Measurements from ENCODE around the gene FLNB.
A peak's percentile ranks its signal among the peaks of the same experiment; 100 is the strongest.
"Not testable (repeated sequence)": the region's sequence is repeated elsewhere in the genome, so short reads cannot be mapped to it uniquely, and the experiment has no call there.

Gene FLNB

GRCh38 chr3:57986261-57986660 is 22.0 kb upstream of the FLNB start:
- WGBS, 2 donors (ENCODE audit: extremely low coverage in 2 of 2, insufficient read length in 2 of 2, insufficient replicate concordance in 1 of 2) = no CpG with 5 or more reads among the region's 4 CpGs
- H3K4me3 ChIP-seq (ENCODE audit: low read length in 2 of 2) = no peak overlapping the region
- no peak overlapping the region for H2AFZ ChIP-seq (ENCODE audit: low read length)
- H3K9ac ChIP-seq (ENCODE audit: low read depth, low read length, poor library complexity) = no peak overlapping the region
- H2BK5ac ChIP-seq (ENCODE audit: low read length) = no peak overlapping the region
- H3K4ac ChIP-seq (ENCODE audit: low read length) = no peak overlapping the region
- H4K8ac ChIP-seq (ENCODE audit: low read depth, low read length) = no peak overlapping the region
- no peak overlapping the region for H3K27ac ChIP-seq (replicated peaks; ENCODE audit: low read length)
- H3K4me1 ChIP-seq (ENCODE audit: control insufficient read depth in 2 of 2, insufficient read depth in 1 of 2, low read depth in 1 of 2, low read length in 2 of 2) = peaks cover 0 to 4% of the 10 kb centered on the region in 2 donors
- H3K27me3 ChIP-seq (ENCODE audit: control insufficient read depth in 3 of 3, insufficient read depth in 3 of 3, low read depth in 1 of 3, low read length in 3 of 3) = peaks cover 0 to 4% (median 0%) of the 10 kb centered on the region in 3 experiments
- H3K14ac ChIP-seq (ENCODE audit: low read length) = no peak overlapping the region
- H2AK5ac ChIP-seq (ENCODE audit: low read depth, low read length) = peak overlapping the region; percentile 3
- H2BK15ac ChIP-seq (ENCODE audit: low read length) = no peak overlapping the region
- no peak overlapping the region for H2BK12ac ChIP-seq (ENCODE audit: low read length)
- H3K9me3 ChIP-seq (replicated peaks in 1 of 2; ENCODE audit: control insufficient read depth in 2 of 2, insufficient read depth in 1 of 2, low read depth in 1 of 2, low read length in 2 of 2) = no peaks in the 10 kb centered on the region
- no peak overlapping the region for H3K18ac ChIP-seq (ENCODE audit: low read length)
- H3K23ac ChIP-seq (ENCODE audit: low read depth, low read length, poor library complexity) = no peak overlapping the region
- H2BK120ac ChIP-seq (ENCODE audit: low read depth, low read length) = no peak overlapping the region
- no peaks in the 10 kb centered on the region for H3K36me3 ChIP-seq (replicated peaks in 1 of 2; ENCODE audit: control insufficient read depth in 2 of 2, insufficient read depth in 2 of 2, low read length in 2 of 2)
- H3K4me2 ChIP-seq (ENCODE audit: insufficient read depth, low read length, poor library complexity, severe bottlenecking) = no peak overlapping the region
- no peak overlapping the region for H4K91ac ChIP-seq (ENCODE audit: low read depth, low read length, poor library complexity)
- no peaks in the 10 kb centered on the region for H3K79me1 ChIP-seq (ENCODE audit: low read depth, low read length)
- DNase-seq (ENCODE audit: low spot score) = no peak

DNA sequence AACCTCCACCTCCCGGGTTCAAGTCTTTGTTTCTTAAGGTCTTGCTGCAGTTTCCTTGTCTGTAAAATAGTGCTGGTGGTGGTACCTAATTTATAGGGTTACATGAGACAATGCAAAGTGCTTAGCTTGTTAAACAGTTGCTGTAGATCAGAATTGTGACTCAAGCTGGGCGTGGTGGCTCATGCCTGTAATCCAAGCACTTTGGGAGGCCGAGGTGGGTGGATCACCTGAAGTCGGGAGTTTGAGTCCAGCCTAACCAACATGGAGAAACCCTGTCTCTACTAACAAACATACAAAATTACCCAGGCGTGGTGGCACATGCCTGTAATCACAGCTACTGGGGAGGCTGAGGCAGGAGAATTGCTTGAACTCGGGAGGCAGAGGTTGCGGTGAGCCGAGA is 19.0 kb upstream of the FLNB start:
- H3K36me3 ChIP-seq (replicated peaks in 1 of 2; ENCODE audit: control insufficient read depth in 2 of 2, insufficient read depth in 2 of 2, low read length in 2 of 2); H3K23ac ChIP-seq (ENCODE audit: low read depth, low read length, poor library complexity); H2BK15ac ChIP-seq (ENCODE audit: low read length); H3K79me1 ChIP-seq (ENCODE audit: low read depth, low read length); H3K27me3 ChIP-seq (ENCODE audit: control insufficient read depth in 3 of 3, insufficient read depth in 3 of 3, low read depth in 1 of 3, low read length in 3 of 3); H3K4ac ChIP-seq (ENCODE audit: low read length); H2BK120ac ChIP-seq (ENCODE audit: low read depth, low read length); H4K8ac ChIP-seq (ENCODE audit: low read depth, low read length); H3K9me3 ChIP-seq (replicated peaks in 1 of 2; ENCODE audit: control insufficient read depth in 2 of 2, insufficient read depth in 1 of 2, low read depth in 1 of 2, low read length in 2 of 2); H2AK5ac ChIP-seq (ENCODE audit: low read depth, low read length); H3K18ac ChIP-seq (ENCODE audit: low read length); H2BK5ac ChIP-seq (ENCODE audit: low read length); H3K4me1 ChIP-seq (ENCODE audit: control insufficient read depth in 2 of 2, insufficient read depth in 1 of 2, low read depth in 1 of 2, low read length in 2 of 2); H3K4me2 ChIP-seq (ENCODE audit: insufficient read depth, low read length, poor library complexity, severe bottlenecking); H3K9ac ChIP-seq (ENCODE audit: low read depth, low read length, poor library complexity); H2BK12ac ChIP-seq (ENCODE audit: low read length); H4K91ac ChIP-seq (ENCODE audit: low read depth, low read length, poor library complexity); H2AFZ ChIP-seq (ENCODE audit: low read length); H3K27ac ChIP-seq (replicated peaks; ENCODE audit: low read length); H3K4me3 ChIP-seq (ENCODE audit: low read length in 2 of 2); DNase-seq (ENCODE audit: low spot score); H3K14ac ChIP-seq (ENCODE audit: low read length): not testable (repeated sequence)
- WGBS, 2 donors (ENCODE audit: extremely low coverage in 2 of 2, insufficient read length in 2 of 2, insufficient replicate concordance in 1 of 2) = no CpG with 5 or more reads among the region's 8 CpGs

GRCh38 chr3:57989646-57990045 is 18.6 kb upstream of the FLNB start:
- no peak overlapping the region for H3K9ac ChIP-seq (ENCODE audit: low read depth, low read length, poor library complexity)
- no peak overlapping the region for H4K8ac ChIP-seq (ENCODE audit: low read depth, low read length)
- H3K4me1 ChIP-seq (ENCODE audit: control insufficient read depth in 2 of 2, insufficient read depth in 1 of 2, low read depth in 1 of 2, low read length in 2 of 2) = no peaks in the 10 kb centered on the region
- H3K9me3 ChIP-seq (replicated peaks in 1 of 2; ENCODE audit: control insufficient read depth in 2 of 2, insufficient read depth in 1 of 2, low read depth in 1 of 2, low read length in 2 of 2) = no peaks in the 10 kb centered on the region
- no peak overlapping the region for H2AFZ ChIP-seq (ENCODE audit: low read length)
- H2BK15ac ChIP-seq (ENCODE audit: low read length) = no peak overlapping the region
- peak overlapping the region; percentile 97 for H3K14ac ChIP-seq (ENCODE audit: low read length)
- no peaks in the 10 kb centered on the region for H3K36me3 ChIP-seq (replicated peaks in 1 of 2; ENCODE audit: control insufficient read depth in 2 of 2, insufficient read depth in 2 of 2, low read length in 2 of 2)
- no peak overlapping the region for H2BK12ac ChIP-seq (ENCODE audit: low read length)
- H4K91ac ChIP-seq (ENCODE audit: low read depth, low read length, poor library complexity) = no peak overlapping the region
- no peaks in the 10 kb centered on the region for H3K79me1 ChIP-seq (ENCODE audit: low read depth, low read length)
- no peak overlapping the region for H2BK5ac ChIP-seq (ENCODE audit: low read length)
- H3K18ac ChIP-seq (ENCODE audit: low read length) = no peak overlapping the region
- DNase-seq (ENCODE audit: low spot score) = no peak
- H3K23ac ChIP-seq (ENCODE audit: low read depth, low read length, poor library complexity) = no peak overlapping the region
- no CpG with 5 or more reads among the region's 1 CpG for WGBS, 2 donors (ENCODE audit: extremely low coverage in 2 of 2, insufficient read length in 2 of 2, insufficient replicate concordance in 1 of 2)
- H3K27me3 ChIP-seq (ENCODE audit: control insufficient read depth in 3 of 3, insufficient read depth in 3 of 3, low read depth in 1 of 3, low read length in 3 of 3) = peaks cover 0 to 4% (median 0%) of the 10 kb centered on the region in 3 experiments
- H2AK5ac ChIP-seq (ENCODE audit: low read depth, low read length) = no peak overlapping the region
- H3K27ac ChIP-seq (replicated peaks; ENCODE audit: low read length) = no peak overlapping the region
- H3K4ac ChIP-seq (ENCODE audit: low read length) = no peak overlapping the region
- no peak overlapping the region for H3K4me2 ChIP-seq (ENCODE audit: insufficient read depth, low read length, poor library complexity, severe bottlenecking)
- no peak overlapping the region for H2BK120ac ChIP-seq (ENCODE audit: low read depth, low read length)
- H3K4me3 ChIP-seq (ENCODE audit: low read length in 2 of 2) = no peak overlapping the region

DNA sequence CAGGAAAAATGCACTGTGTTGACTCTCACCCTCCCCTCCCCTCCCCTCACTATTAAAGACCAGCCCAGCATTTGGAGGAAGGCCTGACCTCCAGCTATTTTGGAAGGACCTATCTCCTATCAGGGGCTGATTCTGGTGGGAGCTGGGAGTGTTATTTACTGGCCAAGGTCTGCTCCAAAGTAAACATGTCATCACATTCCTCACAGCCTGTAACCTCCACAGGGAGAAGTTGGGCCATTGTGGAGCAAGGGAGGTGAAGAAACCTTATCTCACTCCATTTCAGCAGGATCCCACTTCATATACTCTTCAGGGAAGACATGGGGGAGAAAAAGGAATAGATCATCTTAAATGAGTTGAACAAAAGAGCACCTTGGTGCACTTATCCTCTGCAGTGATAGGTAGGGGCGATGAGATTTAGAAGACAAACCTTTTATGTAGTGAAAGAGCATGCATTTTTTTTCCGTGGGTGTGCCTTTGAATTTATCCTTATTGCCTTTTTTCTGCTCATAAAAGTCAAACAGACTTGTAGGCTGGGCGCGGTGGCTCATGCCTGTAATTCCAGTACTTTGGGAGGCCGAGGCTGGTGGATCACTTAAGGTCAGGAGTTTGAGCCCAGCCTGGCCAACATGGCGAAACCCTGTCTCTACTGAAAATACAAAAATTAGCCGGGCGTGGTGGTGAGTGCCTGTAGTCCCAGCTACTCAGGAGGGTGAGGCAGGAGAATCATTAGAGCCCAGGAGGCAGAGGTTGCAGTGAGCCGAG is 15.6 kb upstream of the FLNB start:
- no peak overlapping the region for H2BK5ac ChIP-seq (ENCODE audit: low read length)
- no peak overlapping the region for H3K4me3 ChIP-seq (ENCODE audit: low read length in 2 of 2)
- no peak overlapping the region for H3K23ac ChIP-seq (ENCODE audit: low read depth, low read length, poor library complexity)
- no CpG with 5 or more reads among the region's 9 CpGs for WGBS, 2 donors (ENCODE audit: extremely low coverage in 2 of 2, insufficient read length in 2 of 2, insufficient replicate concordance in 1 of 2)
- H3K4ac ChIP-seq (ENCODE audit: low read length) = no peak overlapping the region
- no peak overlapping the region for H2BK15ac ChIP-seq (ENCODE audit: low read length)
- H3K18ac ChIP-seq (ENCODE audit: low read length) = no peak overlapping the region
- H2BK120ac ChIP-seq (ENCODE audit: low read depth, low read length) = no peak overlapping the region
- no peaks in the 10 kb centered on the region for H3K79me1 ChIP-seq (ENCODE audit: low read depth, low read length)
- no peak overlapping the region for H4K91ac ChIP-seq (ENCODE audit: low read depth, low read length, poor library complexity)
- no peak for DNase-seq (ENCODE audit: low spot score)
- no peak overlapping the region for H2AK5ac ChIP-seq (ENCODE audit: low read depth, low read length)
- no peak overlapping the region for H3K14ac ChIP-seq (ENCODE audit: low read length)
- no peaks in the 10 kb centered on the region for H3K36me3 ChIP-seq (replicated peaks in 1 of 2; ENCODE audit: control insufficient read depth in 2 of 2, insufficient read depth in 2 of 2, low read length in 2 of 2)
- no peak overlapping the region for H2AFZ ChIP-seq (ENCODE audit: low read length)
- H3K9me3 ChIP-seq (replicated peaks in 1 of 2; ENCODE audit: control insufficient read depth in 2 of 2, insufficient read depth in 1 of 2, low read depth in 1 of 2, low read length in 2 of 2) = no peaks in the 10 kb centered on the region
- H3K4me2 ChIP-seq (ENCODE audit: insufficient read depth, low read length, poor library complexity, severe bottlenecking) = no peak overlapping the region
- no peaks in the 10 kb centered on the region for H3K4me1 ChIP-seq (ENCODE audit: control insufficient read depth in 2 of 2, insufficient read depth in 1 of 2, low read depth in 1 of 2, low read length in 2 of 2)
- no peak overlapping the region for H3K9ac ChIP-seq (ENCODE audit: low read depth, low read length, poor library complexity)
- H2BK12ac ChIP-seq (ENCODE audit: low read length) = no peak overlapping the region
- H3K27ac ChIP-seq (replicated peaks; ENCODE audit: low read length) = no peak overlapping the region
- H3K27me3 ChIP-seq (ENCODE audit: control insufficient read depth in 3 of 3, insufficient read depth in 3 of 3, low read depth in 1 of 3, low read length in 3 of 3) = peaks cover 0 to 4% (median 0%) of the 10 kb centered on the region in 3 experiments
- H4K8ac ChIP-seq (ENCODE audit: low read depth, low read length) = no peak overlapping the region

All from neuronal stem cell (in vitro differentiated cells).